Astrocyte (in vitro differentiated cells and primary cell): ENCODE results near the gene SORL1.

Source experiments
- EZH2 ChIP-seq: IDR thresholded peaks from 2 replicates; pipeline ENCODE4 v1.6.1; 2012; ENCODE audit warnings: mild to moderate bottlenecking, low read length, inconsistent platforms; ENCODE audit not compliant: insufficient read depth
- TF ChIP-seq, protein P1 (sequence below): IDR thresholded peaks from 2 replicates; pipeline ENCODE4 v1.5.1; 2011; ENCODE audit warnings: low read depth, mild to moderate bottlenecking, inconsistent platforms, low read length, moderate library complexity; ENCODE audit not compliant: insufficient read depth

DNA sequence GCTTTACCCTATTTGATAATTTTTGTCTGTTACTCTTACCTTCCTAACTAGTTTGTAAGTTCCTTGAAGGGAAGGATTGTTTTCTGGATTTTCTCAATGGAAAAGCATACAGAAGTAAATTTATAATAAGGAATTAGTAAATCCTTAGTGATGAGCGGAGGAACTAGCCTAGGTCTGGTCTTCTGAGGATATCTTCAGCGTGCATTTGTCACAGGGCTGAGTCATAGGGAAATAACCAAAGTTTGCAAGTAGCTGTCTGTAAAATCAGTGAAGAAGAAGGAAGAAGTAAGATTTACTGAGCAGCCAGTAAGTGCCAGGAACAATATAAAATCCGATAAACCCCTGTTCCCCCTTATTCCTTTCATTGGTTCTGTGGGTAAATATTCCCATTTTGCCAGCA lies 163.4 kb downstream of the SORL1 start:
- TF ChIP-seq, protein P1, sequence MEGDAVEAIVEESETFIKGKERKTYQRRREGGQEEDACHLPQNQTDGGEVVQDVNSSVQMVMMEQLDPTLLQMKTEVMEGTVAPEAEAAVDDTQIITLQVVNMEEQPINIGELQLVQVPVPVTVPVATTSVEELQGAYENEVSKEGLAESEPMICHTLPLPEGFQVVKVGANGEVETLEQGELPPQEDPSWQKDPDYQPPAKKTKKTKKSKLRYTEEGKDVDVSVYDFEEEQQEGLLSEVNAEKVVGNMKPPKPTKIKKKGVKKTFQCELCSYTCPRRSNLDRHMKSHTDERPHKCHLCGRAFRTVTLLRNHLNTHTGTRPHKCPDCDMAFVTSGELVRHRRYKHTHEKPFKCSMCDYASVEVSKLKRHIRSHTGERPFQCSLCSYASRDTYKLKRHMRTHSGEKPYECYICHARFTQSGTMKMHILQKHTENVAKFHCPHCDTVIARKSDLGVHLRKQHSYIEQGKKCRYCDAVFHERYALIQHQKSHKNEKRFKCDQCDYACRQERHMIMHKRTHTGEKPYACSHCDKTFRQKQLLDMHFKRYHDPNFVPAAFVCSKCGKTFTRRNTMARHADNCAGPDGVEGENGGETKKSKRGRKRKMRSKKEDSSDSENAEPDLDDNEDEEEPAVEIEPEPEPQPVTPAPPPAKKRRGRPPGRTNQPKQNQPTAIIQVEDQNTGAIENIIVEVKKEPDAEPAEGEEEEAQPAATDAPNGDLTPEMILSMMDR, result no peak
- TF ChIP-seq EZH2, result no peak
